ENCODE data around the gene THAP8. TPM values are rescaled to one million over a fixed set of nuclear protein-coding genes. Genes with fewer than 3 reads are reported as not detected.
A peak's percentile ranks its signal among the peaks of the same experiment; 100 is the strongest.

The THAP8 gene
- total RNA-seq, 1 donor from 2014 or later, result 10.1 TPM

GRCh38 chr19:36067681-36068080 lies 13.6 kb upstream of the THAP8 start:
- Mint-ChIP-seq H3K27ac (no peak overlapping the region), H3K9me3 (ENCODE audit: low read depth) (no peaks in the 10 kb centered on the region), H3K4me1 (ENCODE audit: low read depth) (no peaks in the 10 kb centered on the region), H3K4me3 (ENCODE audit: low read depth) (no peak overlapping the region), H3K27me3 (no peaks in the 10 kb centered on the region), H3K36me3 (ENCODE audit: insufficient read depth) (peaks cover 18% of the 10 kb centered on the region)
- TF ChIP-seq, protein P1, sequence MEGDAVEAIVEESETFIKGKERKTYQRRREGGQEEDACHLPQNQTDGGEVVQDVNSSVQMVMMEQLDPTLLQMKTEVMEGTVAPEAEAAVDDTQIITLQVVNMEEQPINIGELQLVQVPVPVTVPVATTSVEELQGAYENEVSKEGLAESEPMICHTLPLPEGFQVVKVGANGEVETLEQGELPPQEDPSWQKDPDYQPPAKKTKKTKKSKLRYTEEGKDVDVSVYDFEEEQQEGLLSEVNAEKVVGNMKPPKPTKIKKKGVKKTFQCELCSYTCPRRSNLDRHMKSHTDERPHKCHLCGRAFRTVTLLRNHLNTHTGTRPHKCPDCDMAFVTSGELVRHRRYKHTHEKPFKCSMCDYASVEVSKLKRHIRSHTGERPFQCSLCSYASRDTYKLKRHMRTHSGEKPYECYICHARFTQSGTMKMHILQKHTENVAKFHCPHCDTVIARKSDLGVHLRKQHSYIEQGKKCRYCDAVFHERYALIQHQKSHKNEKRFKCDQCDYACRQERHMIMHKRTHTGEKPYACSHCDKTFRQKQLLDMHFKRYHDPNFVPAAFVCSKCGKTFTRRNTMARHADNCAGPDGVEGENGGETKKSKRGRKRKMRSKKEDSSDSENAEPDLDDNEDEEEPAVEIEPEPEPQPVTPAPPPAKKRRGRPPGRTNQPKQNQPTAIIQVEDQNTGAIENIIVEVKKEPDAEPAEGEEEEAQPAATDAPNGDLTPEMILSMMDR (IDR thresholded peaks at IDR 0.05; ENCODE audit: unreplicated experiment), result no peak
- no peak for DNase-seq (ENCODE audit: low spot score, unreplicated experiment)

DNA sequence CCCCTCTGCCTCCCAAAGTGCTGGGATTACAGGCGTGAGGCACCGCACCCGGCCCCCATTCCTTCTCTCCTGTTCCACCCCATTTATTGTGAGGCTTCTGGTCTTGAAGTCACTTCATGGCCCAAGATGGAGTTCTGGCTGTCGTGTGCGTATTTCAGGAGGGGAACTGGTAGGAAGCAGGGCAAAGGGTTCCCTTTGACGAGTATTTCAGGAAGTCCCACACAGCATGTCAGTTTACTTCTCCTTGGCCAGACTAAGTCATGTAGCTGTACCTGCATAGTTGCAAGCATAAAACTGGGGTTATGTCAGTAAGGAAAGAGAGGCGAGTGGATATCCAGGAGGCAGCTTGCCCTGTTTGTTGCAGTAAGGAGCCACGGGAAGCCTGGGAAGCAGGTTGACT lies 10.7 kb upstream of the THAP8 start:
- Mint-ChIP-seq H3K36me3 (ENCODE audit: insufficient read depth) (peaks cover 14% of the 10 kb centered on the region), H3K4me3 (ENCODE audit: low read depth) (no peak overlapping the region), H3K4me1 (ENCODE audit: low read depth) (no peaks in the 10 kb centered on the region), H3K9me3 (ENCODE audit: low read depth) (no peaks in the 10 kb centered on the region), H3K27ac (no peak overlapping the region), H3K27me3 (no peaks in the 10 kb centered on the region)
- DNase-seq (ENCODE audit: low spot score, unreplicated experiment), result no peak
- TF ChIP-seq, protein P1 (IDR thresholded peaks at IDR 0.05; ENCODE audit: unreplicated experiment), result no peak

DNA sequence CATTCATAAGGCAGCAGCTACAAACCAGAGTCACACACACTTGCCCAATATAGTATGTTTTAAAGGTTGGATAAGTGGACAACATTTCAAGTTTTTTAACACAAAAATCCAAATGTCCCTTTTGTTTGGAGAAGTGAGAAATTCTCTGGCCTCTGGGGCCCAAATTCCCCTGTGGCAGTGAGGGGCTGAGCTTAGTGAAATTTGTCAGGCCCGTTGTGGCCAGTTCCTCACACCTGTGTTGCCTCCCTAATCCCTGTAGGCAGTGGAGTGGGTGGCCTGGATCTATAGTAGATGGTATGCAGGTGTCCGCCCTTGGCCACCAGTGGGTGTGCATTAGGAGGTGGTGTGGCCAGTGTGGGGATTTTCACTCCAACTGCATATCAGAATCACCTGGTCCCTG lies 7.3 kb upstream of the THAP8 start:
- Mint-ChIP-seq H3K4me3 (ENCODE audit: low read depth) (no peak overlapping the region), H3K27me3 (no peaks in the 10 kb centered on the region), H3K36me3 (ENCODE audit: insufficient read depth) (peaks cover 1% of the 10 kb centered on the region), H3K27ac (no peak overlapping the region), H3K9me3 (ENCODE audit: low read depth) (no peaks in the 10 kb centered on the region), H3K4me1 (ENCODE audit: low read depth) (peaks cover 8% of the 10 kb centered on the region)
- no peak for DNase-seq (ENCODE audit: low spot score, unreplicated experiment)
- TF ChIP-seq, protein P1 (IDR thresholded peaks at IDR 0.05; ENCODE audit: unreplicated experiment), result no peak

GRCh38 chr19:36060430-36060829 lies 6.3 kb upstream of the THAP8 start:
- H3K36me3 Mint-ChIP-seq (ENCODE audit: insufficient read depth), result peaks cover 1% of the 10 kb centered on the region
- no peaks in the 10 kb centered on the region for H3K9me3 Mint-ChIP-seq (ENCODE audit: low read depth)
- peaks cover 12% of the 10 kb centered on the region for H3K4me1 Mint-ChIP-seq (ENCODE audit: low read depth)
- no peak for DNase-seq (ENCODE audit: low spot score, unreplicated experiment)
- TF ChIP-seq, protein P1 (IDR thresholded peaks at IDR 0.05; ENCODE audit: unreplicated experiment), result peak; percentile 49
- no peak overlapping the region for H3K27ac Mint-ChIP-seq
- H3K4me3 Mint-ChIP-seq (ENCODE audit: low read depth), result no peak overlapping the region
- no peaks in the 10 kb centered on the region for H3K27me3 Mint-ChIP-seq

DNA sequence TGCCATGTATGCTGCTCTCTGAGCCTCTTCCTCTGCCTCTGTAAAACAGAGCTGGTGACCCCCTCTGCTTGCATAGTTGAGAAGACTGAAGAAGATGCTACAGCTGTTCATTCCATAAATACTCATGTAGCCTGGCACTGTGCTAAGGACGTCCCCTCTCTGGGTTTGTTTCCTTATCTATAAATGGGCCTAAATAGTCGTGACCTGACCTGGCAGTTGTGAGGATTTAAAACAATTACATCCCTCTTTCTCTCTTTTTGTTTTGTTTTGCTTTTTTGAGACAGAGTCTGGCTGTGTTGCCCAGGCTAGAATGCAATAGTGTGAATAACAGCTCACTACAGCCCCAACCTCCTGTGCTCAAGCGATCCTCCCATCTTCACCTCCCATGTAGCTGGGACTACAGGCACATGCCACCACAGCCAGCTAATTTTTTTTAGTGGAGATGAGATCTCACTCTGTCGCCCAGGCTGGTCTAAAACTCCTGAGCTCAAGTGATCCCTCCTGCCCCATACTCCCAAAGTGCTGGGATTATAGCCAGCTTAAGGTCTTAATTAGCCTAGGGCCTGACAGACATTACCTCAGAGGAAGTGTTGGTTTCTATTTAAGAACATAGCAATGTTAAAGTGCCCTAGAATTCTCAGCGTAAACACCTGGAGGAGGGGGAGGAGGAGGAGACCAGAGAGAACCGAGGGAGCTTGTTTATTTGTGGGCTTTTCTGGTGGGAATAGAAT lies 5.3 kb upstream of the THAP8 start:
- no peak for DNase-seq (ENCODE audit: low spot score, unreplicated experiment)
- no peaks in the 10 kb centered on the region for H3K9me3 Mint-ChIP-seq (ENCODE audit: low read depth)
- no peaks in the 10 kb centered on the region for H3K27me3 Mint-ChIP-seq
- TF ChIP-seq, protein P1 (IDR thresholded peaks at IDR 0.05; ENCODE audit: unreplicated experiment), result no peak
- H3K4me3 Mint-ChIP-seq (ENCODE audit: low read depth), result no peak overlapping the region
- H3K36me3 Mint-ChIP-seq (ENCODE audit: insufficient read depth), result peaks cover 1% of the 10 kb centered on the region
- H3K27ac Mint-ChIP-seq, result no peak overlapping the region
- peaks cover 15% of the 10 kb centered on the region for H3K4me1 Mint-ChIP-seq (ENCODE audit: low read depth)

All from progenitor cell of endocrine pancreas (in vitro differentiated cells).